TTC549 (cell line): ENCODE data around the gene MAGEA8.
"Not testable (repeated sequence)": the region's sequence is repeated elsewhere in the genome, so short reads cannot be mapped to it uniquely, and the experiment has no call there.

Experiments used
- FAIRE-seq: peaks from 2 replicates; lab custom pipeline; 2012; peaks lifted over from hg19 to GRCh38; lab: Jason Lieb, UNC

Gene MAGEA8

GRCh38 chrX:149903889-149904748, 23.1 kb downstream of the MAGEA8 start:
- no peak for FAIRE-seq

GRCh38 chrX:149908308-149908707, 27.3 kb downstream of the MAGEA8 start:
- FAIRE-seq = no peak

GRCh38 chrX:149908727-149909126, 27.7 kb downstream of the MAGEA8 start:
- no peak for FAIRE-seq

- FAIRE-seq = no peak
Observed at GRCh38 chrX:149909324-149910177, 28.6 kb downstream of the MAGEA8 start.

- FAIRE-seq = no peak
Observed at GRCh38 chrX:149910178-149910695, 29.3 kb downstream of the MAGEA8 start.

GRCh38 chrX:149916745-149917392, 35.9 kb downstream of the MAGEA8 start:
- no peak for FAIRE-seq

GRCh38 chrX:149923836-149924235, 42.9 kb downstream of the MAGEA8 start:
- not testable (repeated sequence) for FAIRE-seq

GRCh38 chrX:149924434-149924833, 43.5 kb downstream of the MAGEA8 start:
- not testable (repeated sequence) for FAIRE-seq

GRCh38 chrX:149927245-149927963, 46.4 kb downstream of the MAGEA8 start:
- not testable (repeated sequence) for FAIRE-seq

- not testable (repeated sequence) for FAIRE-seq
Observed at GRCh38 chrX:149927964-149928258, 46.9 kb downstream of the MAGEA8 start.

- FAIRE-seq = not testable (repeated sequence)
Observed at GRCh38 chrX:149928635-149929034, 47.7 kb downstream of the MAGEA8 start.

GRCh38 chrX:149929400-149929799, 48.4 kb downstream of the MAGEA8 start, which contains the start of gene HSFX4:
Gene HSFX4 (plus strand): TSS chrX:149929573. CDS start chrX:149929645, 72 bp downstream.
- not testable (repeated sequence) for FAIRE-seq

- not testable (repeated sequence) for FAIRE-seq
Observed at GRCh38 chrX:149931355-149931754, 50.4 kb downstream of the MAGEA8 start.

GRCh38 chrX:149932150-149932549, 51.2 kb downstream of the MAGEA8 start:
- not testable (repeated sequence) for FAIRE-seq

- not testable (repeated sequence) for FAIRE-seq
Observed at GRCh38 chrX:149932970-149933369, 52.0 kb downstream of the MAGEA8 start.

GRCh38 chrX:149933547-149933946, 52.6 kb downstream of the MAGEA8 start:
- FAIRE-seq = not testable (repeated sequence)
